ENCODE measurements around the gene TTC5.
A peak's percentile ranks its signal among the peaks of the same experiment; 100 is the strongest.

Gene TTC5

GRCh38 chr14:20332788-20333493 lies 27.2 kb upstream of the TTC5 start, which contains the start of gene CCNB1IP1:
TSS of gene CCNB1IP1 (minus strand) at chr14:20333279. CDS start at chr14:20316523, 16,756 bp downstream.
- Histone ChIP-seq H4K91ac (ENCODE audit: low read depth, low read length, poor library complexity) (no peak within 1 kb of the TSS), H3K18ac (ENCODE audit: low read length) (no peak within 1 kb of the TSS), H4K8ac (ENCODE audit: low read depth, low read length) (no peak within 1 kb of the TSS), H2AFZ (ENCODE audit: low read length) (peak within 1 kb of the TSS; percentile 78), H3K14ac (ENCODE audit: low read length) (no peak within 1 kb of the TSS), H2BK5ac (ENCODE audit: low read length) (no peak within 1 kb of the TSS), H3K79me1 (ENCODE audit: low read depth, low read length) (no peaks in the 10 kb centered on the region), H2BK12ac (ENCODE audit: low read length) (no peak within 1 kb of the TSS), H3K4me2 (ENCODE audit: insufficient read depth, low read length, poor library complexity, severe bottlenecking) (peak within 1 kb of the TSS; percentile 45), H2AK5ac (ENCODE audit: low read depth, low read length) (no peak within 1 kb of the TSS), H3K9ac (ENCODE audit: low read depth, low read length, poor library complexity) (no peak within 1 kb of the TSS), H3K4me3 (ENCODE audit: low read length in 2 of 2) (peak within 1 kb of the TSS; percentile 69 to 82), H3K27ac (replicated peaks; ENCODE audit: low read length) (peak within 1 kb of the TSS; percentile 30), H3K27me3 (ENCODE audit: control insufficient read depth in 3 of 3, insufficient read depth in 3 of 3, low read depth in 1 of 3, low read length in 3 of 3) (peaks cover 0 to 3% (median 0%) of the 10 kb centered on the region in 3 experiments), H3K36me3 (replicated peaks in 1 of 2; ENCODE audit: control insufficient read depth in 2 of 2, insufficient read depth in 2 of 2, low read length in 2 of 2) (peaks cover 6 to 30% of the 10 kb centered on the region in 2 donors), H3K9me3 (replicated peaks in 1 of 2; ENCODE audit: control insufficient read depth in 2 of 2, insufficient read depth in 1 of 2, low read depth in 1 of 2, low read length in 2 of 2) (no peaks in the 10 kb centered on the region), H3K4me1 (ENCODE audit: control insufficient read depth in 2 of 2, insufficient read depth in 1 of 2, low read depth in 1 of 2, low read length in 2 of 2) (peaks cover 2 to 3% of the 10 kb centered on the region in 2 donors), H2BK15ac (ENCODE audit: low read length) (no peak within 1 kb of the TSS), H3K23ac (ENCODE audit: low read depth, low read length, poor library complexity) (no peak within 1 kb of the TSS), H3K4ac (ENCODE audit: low read length) (no peak within 1 kb of the TSS), H2BK120ac (ENCODE audit: low read depth, low read length) (no peak within 1 kb of the TSS)
- DNase-seq (ENCODE audit: low spot score), result peak; percentile 64
- WGBS, 2 donors (ENCODE audit: extremely low coverage in 2 of 2, insufficient read length in 2 of 2, insufficient replicate concordance in 1 of 2), result no CpG with 5 or more reads among the region's 19 CpGs

DNA sequence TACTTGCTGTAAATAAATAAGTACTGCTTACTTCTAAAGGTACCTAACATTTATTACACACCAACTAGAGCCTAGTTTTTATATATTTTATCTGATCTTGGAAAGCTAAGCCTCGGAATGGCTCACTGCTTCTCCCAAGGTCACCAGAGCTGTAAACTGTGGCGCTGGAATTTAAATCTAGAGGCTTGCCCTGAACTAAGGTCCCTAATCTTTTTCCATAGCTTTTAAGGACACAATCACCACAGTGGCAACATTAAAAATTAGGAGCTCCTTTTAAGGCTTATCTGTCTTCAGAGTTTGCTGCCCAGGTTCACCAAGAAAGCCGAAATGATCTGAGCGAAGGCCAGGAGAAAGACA lies 26.7 kb upstream of the TTC5 start:
- no peaks in the 10 kb centered on the region for H3K27me3 ChIP-seq (ENCODE audit: control insufficient read depth in 3 of 3, insufficient read depth in 3 of 3, low read depth in 1 of 3, low read length in 3 of 3)
- peaks cover 6 to 36% of the 10 kb centered on the region in 2 donors for H3K36me3 ChIP-seq (replicated peaks in 1 of 2; ENCODE audit: control insufficient read depth in 2 of 2, insufficient read depth in 2 of 2, low read length in 2 of 2)
- no peak overlapping the region for H2BK120ac ChIP-seq (ENCODE audit: low read depth, low read length)
- no peaks in the 10 kb centered on the region for H3K79me1 ChIP-seq (ENCODE audit: low read depth, low read length)
- H3K27ac ChIP-seq (replicated peaks; ENCODE audit: low read length), result no peak overlapping the region
- no peak overlapping the region for H2BK12ac ChIP-seq (ENCODE audit: low read length)
- H2BK15ac ChIP-seq (ENCODE audit: low read length), result no peak overlapping the region
- no peak overlapping the region for H2BK5ac ChIP-seq (ENCODE audit: low read length)
- H3K4ac ChIP-seq (ENCODE audit: low read length), result no peak overlapping the region
- no peaks in the 10 kb centered on the region for H3K9me3 ChIP-seq (replicated peaks in 1 of 2; ENCODE audit: control insufficient read depth in 2 of 2, insufficient read depth in 1 of 2, low read depth in 1 of 2, low read length in 2 of 2)
- H3K14ac ChIP-seq (ENCODE audit: low read length), result no peak overlapping the region
- no peak for DNase-seq (ENCODE audit: low spot score)
- H3K4me1 ChIP-seq (ENCODE audit: control insufficient read depth in 2 of 2, insufficient read depth in 1 of 2, low read depth in 1 of 2, low read length in 2 of 2), result peaks cover 2 to 3% of the 10 kb centered on the region in 2 donors
- H3K18ac ChIP-seq (ENCODE audit: low read length), result no peak overlapping the region
- no peak overlapping the region for H4K8ac ChIP-seq (ENCODE audit: low read depth, low read length)
- H4K91ac ChIP-seq (ENCODE audit: low read depth, low read length, poor library complexity), result no peak overlapping the region
- WGBS, 2 donors (ENCODE audit: extremely low coverage in 2 of 2, insufficient read length in 2 of 2, insufficient replicate concordance in 1 of 2), result no CpG with 5 or more reads among the region's 4 CpGs
- no peak overlapping the region for H3K9ac ChIP-seq (ENCODE audit: low read depth, low read length, poor library complexity)
- H3K23ac ChIP-seq (ENCODE audit: low read depth, low read length, poor library complexity), result no peak overlapping the region
- peak overlapping the region; percentile 78 for H2AFZ ChIP-seq (ENCODE audit: low read length)
- H3K4me2 ChIP-seq (ENCODE audit: insufficient read depth, low read length, poor library complexity, severe bottlenecking), result peak overlapping the region; percentile 45
- H3K4me3 ChIP-seq (ENCODE audit: low read length in 2 of 2), result peak overlapping the region; percentile 69 to 82
- no peak overlapping the region for H2AK5ac ChIP-seq (ENCODE audit: low read depth, low read length)

DNA sequence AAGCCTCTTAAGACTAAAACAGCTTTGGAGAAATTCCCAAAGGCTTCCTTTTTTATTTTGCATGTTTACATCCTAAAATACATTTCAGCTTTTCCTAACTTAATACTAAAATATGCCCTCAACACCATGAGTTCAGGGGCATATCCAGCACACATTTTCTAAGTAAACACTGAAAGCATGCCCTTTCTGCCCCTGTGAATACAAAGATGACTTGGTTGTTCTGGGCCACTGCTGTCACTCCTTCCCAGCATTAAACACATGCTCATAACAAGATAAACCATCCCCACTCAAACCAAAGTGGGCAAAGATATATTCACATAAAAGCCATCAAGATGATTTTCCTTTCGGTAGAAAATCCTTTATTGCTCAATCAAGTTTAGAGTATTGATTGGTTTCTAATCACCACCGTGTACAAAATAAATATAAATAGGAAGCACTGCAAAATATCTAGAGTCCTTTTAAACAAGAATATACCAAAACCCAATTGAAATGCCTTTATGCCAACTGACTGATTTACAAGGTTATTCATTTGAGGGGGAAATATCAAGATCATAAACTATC lies 25.4 kb upstream of the TTC5 start:
- no peak overlapping the region for H2AK5ac ChIP-seq (ENCODE audit: low read depth, low read length)
- H4K91ac ChIP-seq (ENCODE audit: low read depth, low read length, poor library complexity), result no peak overlapping the region
- no peaks in the 10 kb centered on the region for H3K9me3 ChIP-seq (replicated peaks in 1 of 2; ENCODE audit: control insufficient read depth in 2 of 2, insufficient read depth in 1 of 2, low read depth in 1 of 2, low read length in 2 of 2)
- WGBS, 2 donors (ENCODE audit: extremely low coverage in 2 of 2, insufficient read length in 2 of 2, insufficient replicate concordance in 1 of 2), result no CpG with 5 or more reads among the region's 2 CpGs
- H2BK120ac ChIP-seq (ENCODE audit: low read depth, low read length), result no peak overlapping the region
- no peaks in the 10 kb centered on the region for H3K79me1 ChIP-seq (ENCODE audit: low read depth, low read length)
- no peak overlapping the region for H2BK12ac ChIP-seq (ENCODE audit: low read length)
- no peak overlapping the region for H3K4me2 ChIP-seq (ENCODE audit: insufficient read depth, low read length, poor library complexity, severe bottlenecking)
- no peaks in the 10 kb centered on the region for H3K27me3 ChIP-seq (ENCODE audit: control insufficient read depth in 3 of 3, insufficient read depth in 3 of 3, low read depth in 1 of 3, low read length in 3 of 3)
- no peak overlapping the region for H3K14ac ChIP-seq (ENCODE audit: low read length)
- H2AFZ ChIP-seq (ENCODE audit: low read length), result no peak overlapping the region
- peaks cover 10 to 48% of the 10 kb centered on the region in 2 donors for H3K36me3 ChIP-seq (replicated peaks in 1 of 2; ENCODE audit: control insufficient read depth in 2 of 2, insufficient read depth in 2 of 2, low read length in 2 of 2)
- H3K23ac ChIP-seq (ENCODE audit: low read depth, low read length, poor library complexity), result no peak overlapping the region
- peaks cover 2 to 3% of the 10 kb centered on the region in 2 donors for H3K4me1 ChIP-seq (ENCODE audit: control insufficient read depth in 2 of 2, insufficient read depth in 1 of 2, low read depth in 1 of 2, low read length in 2 of 2)
- H2BK15ac ChIP-seq (ENCODE audit: low read length), result no peak overlapping the region
- H3K18ac ChIP-seq (ENCODE audit: low read length), result no peak overlapping the region
- no peak overlapping the region for H4K8ac ChIP-seq (ENCODE audit: low read depth, low read length)
- no peak for DNase-seq (ENCODE audit: low spot score)
- no peak overlapping the region for H3K4ac ChIP-seq (ENCODE audit: low read length)
- no peak overlapping the region for H2BK5ac ChIP-seq (ENCODE audit: low read length)
- H3K9ac ChIP-seq (ENCODE audit: low read depth, low read length, poor library complexity), result no peak overlapping the region
- no peak overlapping the region for H3K27ac ChIP-seq (replicated peaks; ENCODE audit: low read length)
- H3K4me3 ChIP-seq (ENCODE audit: low read length in 2 of 2), result peak overlapping the region in 1 of 2 donors; percentile 35

GRCh38 chr14:20329355-20329754 lies 23.6 kb upstream of the TTC5 start:
- peaks cover 2 to 3% of the 10 kb centered on the region in 2 donors for H3K4me1 ChIP-seq (ENCODE audit: control insufficient read depth in 2 of 2, insufficient read depth in 1 of 2, low read depth in 1 of 2, low read length in 2 of 2)
- no peak overlapping the region for H3K4me2 ChIP-seq (ENCODE audit: insufficient read depth, low read length, poor library complexity, severe bottlenecking)
- no peak for DNase-seq (ENCODE audit: low spot score)
- H3K18ac ChIP-seq (ENCODE audit: low read length), result no peak overlapping the region
- H3K9me3 ChIP-seq (replicated peaks in 1 of 2; ENCODE audit: control insufficient read depth in 2 of 2, insufficient read depth in 1 of 2, low read depth in 1 of 2, low read length in 2 of 2), result no peaks in the 10 kb centered on the region
- no peak overlapping the region for H2BK15ac ChIP-seq (ENCODE audit: low read length)
- no peak overlapping the region for H2BK120ac ChIP-seq (ENCODE audit: low read depth, low read length)
- no peak overlapping the region for H2BK12ac ChIP-seq (ENCODE audit: low read length)
- no peak overlapping the region for H4K91ac ChIP-seq (ENCODE audit: low read depth, low read length, poor library complexity)
- no peak overlapping the region for H3K4ac ChIP-seq (ENCODE audit: low read length)
- no peaks in the 10 kb centered on the region for H3K27me3 ChIP-seq (ENCODE audit: control insufficient read depth in 3 of 3, insufficient read depth in 3 of 3, low read depth in 1 of 3, low read length in 3 of 3)
- no peak overlapping the region for H3K9ac ChIP-seq (ENCODE audit: low read depth, low read length, poor library complexity)
- no CpG with 5 or more reads among the region's 2 CpGs for WGBS, 2 donors (ENCODE audit: extremely low coverage in 2 of 2, insufficient read length in 2 of 2, insufficient replicate concordance in 1 of 2)
- H4K8ac ChIP-seq (ENCODE audit: low read depth, low read length), result no peak overlapping the region
- no peak overlapping the region for H2BK5ac ChIP-seq (ENCODE audit: low read length)
- H3K36me3 ChIP-seq (replicated peaks in 1 of 2; ENCODE audit: control insufficient read depth in 2 of 2, insufficient read depth in 2 of 2, low read length in 2 of 2), result peaks cover 15 to 65% of the 10 kb centered on the region in 2 donors
- H3K27ac ChIP-seq (replicated peaks; ENCODE audit: low read length), result no peak overlapping the region
- no peak overlapping the region for H3K23ac ChIP-seq (ENCODE audit: low read depth, low read length, poor library complexity)
- no peak overlapping the region for H3K14ac ChIP-seq (ENCODE audit: low read length)
- no peak overlapping the region for H2AFZ ChIP-seq (ENCODE audit: low read length)
- H3K4me3 ChIP-seq (ENCODE audit: low read length in 2 of 2), result no peak overlapping the region
- H3K79me1 ChIP-seq (ENCODE audit: low read depth, low read length), result no peaks in the 10 kb centered on the region
- H2AK5ac ChIP-seq (ENCODE audit: low read depth, low read length), result no peak overlapping the region

All from neuronal stem cell (in vitro differentiated cells).